Erythroblast (primary cell): ENCODE data around the gene CHCT1.

Source experiments
- DNase-seq, 2 experiments: peaks; one replicate each; lab custom pipeline; 2025; lab: John Stamatoyannopoulos, UW
- GATA1 ChIP-seq: IDR thresholded peaks from 2 replicates; pipeline ENCODE4 v1.6.1; 2011; ENCODE audit warnings: low read depth, mild to moderate bottlenecking, control low read depth, low read length, moderate library complexity

CHCT1 gene

GRCh38 chr17:60473788-60474187 is 51.5 kb downstream of the CHCT1 start:
- TF ChIP-seq GATA1: no peak
- DNase-seq: no peak
